Measurements from ENCODE around the gene KNSTRN.

The KNSTRN gene

GRCh38 chr15:40382580-40383456 lies at the start of gene KNSTRN:
Gene KNSTRN (plus strand): TSS chr15:40382721. CDS start chr15:40382836, 115 bp downstream.
- DNase-seq = peak; percentile 94

DNA sequence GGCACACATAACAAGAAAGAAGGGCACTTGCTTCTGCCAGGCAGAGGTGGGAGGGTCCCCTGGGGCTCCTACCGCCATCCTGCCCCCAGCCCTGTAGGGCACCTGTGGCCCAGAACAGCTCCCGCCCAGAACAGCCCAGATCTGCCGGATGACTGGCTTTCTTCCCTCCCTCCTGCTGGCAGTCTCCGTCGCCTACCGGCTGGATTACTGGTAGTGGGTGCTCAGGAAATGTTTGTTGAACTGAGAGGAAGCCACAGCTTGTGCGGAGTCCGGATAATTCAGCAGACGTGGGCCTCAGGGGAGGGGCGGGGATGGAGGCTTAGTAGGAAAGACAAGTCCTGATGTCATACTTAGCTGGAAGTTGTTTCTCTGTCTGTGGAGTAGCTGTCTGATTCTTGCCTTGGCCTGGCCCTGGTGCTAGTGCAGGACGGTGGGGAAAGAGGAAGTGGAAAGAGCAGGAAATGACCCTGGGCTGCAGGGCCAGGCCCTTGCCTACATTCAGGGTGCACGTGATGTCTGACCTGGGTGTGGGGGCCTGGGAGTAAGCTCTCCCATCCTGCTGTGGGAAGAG lies 48.5 kb upstream of the KNSTRN start:
- peak; percentile 31 for DNase-seq

- no peak for DNase-seq
Measured at GRCh38 chr15:40334541-40334940, 48.0 kb upstream of the KNSTRN start.

DNA sequence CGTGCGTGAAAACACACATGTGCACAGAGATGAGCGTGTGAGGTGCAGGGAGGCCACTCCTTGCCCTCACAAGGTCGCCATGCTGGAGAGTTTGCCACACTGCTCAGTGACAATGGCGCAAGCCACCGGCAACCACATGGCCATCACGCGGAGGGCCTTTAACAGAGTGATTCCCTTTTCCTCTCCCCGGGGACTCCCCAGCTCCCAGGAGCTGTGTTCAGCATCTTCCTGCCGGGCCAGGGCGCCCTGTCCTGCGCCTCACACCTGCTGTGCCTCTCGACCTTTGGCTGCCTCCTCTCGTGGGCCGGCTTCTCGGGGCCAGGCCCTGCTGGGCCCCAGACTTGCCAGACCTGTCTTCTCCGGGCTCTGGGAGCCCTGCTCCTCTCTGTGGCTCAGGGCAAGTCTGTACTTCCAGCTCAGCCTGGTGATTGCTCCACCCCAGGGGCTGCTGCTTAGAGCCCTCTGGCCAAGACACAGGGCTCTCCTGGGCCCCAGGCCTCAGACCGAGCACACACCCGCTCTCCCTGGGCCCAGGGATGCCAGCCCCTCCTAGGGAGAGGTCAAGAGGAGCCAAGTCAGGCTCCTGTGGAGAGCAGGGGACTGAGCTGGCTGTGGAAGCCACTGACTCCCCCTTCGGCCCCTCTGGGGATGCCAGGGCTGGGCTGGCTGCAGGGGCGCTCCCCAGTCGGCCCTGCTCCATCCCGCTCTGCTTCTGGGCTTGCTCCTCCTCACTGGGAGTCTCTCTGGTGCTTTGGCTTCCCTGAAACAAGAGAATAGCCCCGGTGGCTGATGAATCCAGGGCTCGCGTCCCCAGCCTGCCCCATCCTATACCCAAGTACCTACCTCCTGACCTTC lies 47.4 kb upstream of the KNSTRN start:
- no peak for DNase-seq

GRCh38 chr15:40335938-40336743 lies 46.4 kb upstream of the KNSTRN start:
- no peak for DNase-seq

- DNase-seq = no peak
Measured at GRCh38 chr15:40336744-40337122, 45.8 kb upstream of the KNSTRN start.

GRCh38 chr15:40337597-40337996 lies 44.9 kb upstream of the KNSTRN start:
- no peak for DNase-seq

- DNase-seq = peak; percentile 80
Measured at GRCh38 chr15:40338041-40338657, 44.4 kb upstream of the KNSTRN start.

DNA sequence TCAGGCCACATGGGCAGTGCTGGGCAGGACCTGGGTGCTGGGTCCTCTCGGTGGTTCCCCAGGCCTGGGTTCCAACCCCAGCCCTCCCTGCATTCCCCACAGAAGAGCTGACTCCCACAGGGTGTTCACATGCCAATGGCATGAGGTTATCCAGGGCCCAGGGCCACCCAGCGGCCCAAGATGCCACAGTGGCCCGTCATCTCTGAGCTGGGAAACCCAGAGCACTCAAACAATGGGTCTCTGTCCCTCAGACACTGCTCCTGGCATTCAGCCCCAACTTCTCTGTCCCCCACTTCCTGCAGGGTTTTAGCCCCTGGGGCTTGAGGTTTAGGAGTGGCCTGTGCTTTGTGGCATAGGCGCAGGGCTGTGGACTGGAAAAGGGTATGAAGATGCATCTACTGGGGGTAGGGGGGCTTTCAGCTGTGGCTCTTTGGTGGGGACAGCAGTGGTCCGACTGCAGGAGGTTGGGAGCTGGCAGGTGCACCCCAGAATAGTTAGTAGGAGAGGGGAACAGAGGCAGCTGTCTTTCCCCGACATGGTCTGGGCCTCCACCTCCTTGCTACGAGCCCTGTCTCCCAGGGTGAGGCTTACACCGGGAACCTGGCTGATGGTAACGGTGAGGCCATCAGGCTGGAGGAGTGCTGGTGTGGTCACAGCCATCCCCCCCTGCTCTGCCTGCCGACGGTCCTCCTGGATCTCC lies 43.5 kb upstream of the KNSTRN start:
- no peak for DNase-seq

GRCh38 chr15:40339621-40339945 lies 42.9 kb upstream of the KNSTRN start:
- DNase-seq = no peak

GRCh38 chr15:40340038-40340739 lies 42.3 kb upstream of the KNSTRN start:
- DNase-seq = no peak

DNA sequence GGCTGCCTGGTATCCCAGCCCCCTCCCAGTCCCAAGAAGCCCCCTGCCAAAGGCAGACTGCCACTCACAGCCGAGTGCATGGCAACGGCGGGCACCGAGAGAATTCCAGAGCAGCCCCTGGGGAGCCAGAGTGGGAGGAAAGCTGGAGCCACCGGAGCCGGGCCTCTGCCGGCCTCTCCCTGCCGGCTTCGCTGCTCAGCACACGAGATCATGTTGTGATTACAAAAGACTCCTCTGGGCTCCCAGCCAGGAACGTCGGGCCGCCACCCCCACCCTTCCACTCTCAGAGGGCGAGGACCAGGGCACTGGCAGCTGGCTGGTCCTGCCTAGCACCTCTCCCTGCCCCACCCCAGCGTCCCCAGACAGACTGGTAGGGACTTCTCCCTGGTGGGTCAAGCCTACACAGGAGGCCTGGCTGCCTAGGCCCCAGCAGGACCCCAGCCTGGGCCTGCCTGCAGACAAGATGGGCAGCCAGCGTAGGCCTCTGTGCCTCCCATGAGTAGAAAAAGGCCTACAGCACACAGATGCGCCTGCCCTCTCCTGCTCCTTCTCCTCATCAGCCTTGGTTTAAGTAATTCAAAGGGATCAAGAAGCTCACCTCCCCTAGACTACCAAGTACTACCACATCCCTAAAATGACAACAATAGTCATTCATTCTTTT lies 41.7 kb upstream of the KNSTRN start, which contains the start of gene CCDC9B:
TSS of gene CCDC9B (minus strand) at position 200 of the 661 bp plus-strand sequence. CDS start at position 80, 120 bp downstream.
- no peak for DNase-seq

GRCh38 chr15:40342416-40343320 lies 39.9 kb upstream of the KNSTRN start:
- DNase-seq = no peak

DNA sequence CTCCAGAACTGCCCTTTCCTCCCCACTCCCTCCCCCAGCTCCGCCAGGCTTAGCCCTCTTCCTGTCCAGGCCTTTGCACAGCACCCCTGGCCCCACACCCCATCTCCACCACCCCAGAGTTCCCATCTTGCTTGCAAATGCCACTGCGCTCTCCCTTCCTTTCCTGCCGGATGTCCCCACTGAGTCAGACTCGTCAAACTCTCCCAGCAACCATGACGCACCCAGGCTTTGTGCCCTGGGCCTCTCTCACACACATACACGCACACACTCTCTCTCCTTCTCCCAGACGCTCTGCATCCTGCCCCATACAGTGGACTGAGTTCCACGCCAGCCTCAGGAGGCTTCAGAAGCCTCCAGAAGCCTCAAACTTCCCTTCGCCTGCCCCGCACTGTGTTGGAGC lies 39.0 kb upstream of the KNSTRN start:
- DNase-seq = no peak

DNA sequence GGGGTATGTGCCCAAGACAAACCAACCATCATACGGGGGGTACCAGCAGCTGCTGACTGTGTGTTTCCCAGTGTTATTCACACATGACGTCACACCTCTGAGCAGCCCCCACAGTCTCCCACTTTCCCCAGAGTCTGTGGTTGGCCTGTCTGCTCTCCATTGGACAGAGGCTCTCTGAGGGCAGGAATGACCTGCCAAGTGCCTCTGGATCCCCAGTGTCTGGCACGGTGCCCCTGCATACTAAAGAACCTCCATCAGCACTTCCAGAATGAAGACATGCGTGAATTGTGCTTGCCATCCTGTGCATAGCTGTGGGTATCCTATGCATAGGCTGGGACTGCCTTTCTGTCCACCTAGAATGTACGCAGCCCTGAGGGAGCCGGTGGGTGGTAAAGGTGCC lies 38.3 kb upstream of the KNSTRN start:
- no peak for DNase-seq

DNA sequence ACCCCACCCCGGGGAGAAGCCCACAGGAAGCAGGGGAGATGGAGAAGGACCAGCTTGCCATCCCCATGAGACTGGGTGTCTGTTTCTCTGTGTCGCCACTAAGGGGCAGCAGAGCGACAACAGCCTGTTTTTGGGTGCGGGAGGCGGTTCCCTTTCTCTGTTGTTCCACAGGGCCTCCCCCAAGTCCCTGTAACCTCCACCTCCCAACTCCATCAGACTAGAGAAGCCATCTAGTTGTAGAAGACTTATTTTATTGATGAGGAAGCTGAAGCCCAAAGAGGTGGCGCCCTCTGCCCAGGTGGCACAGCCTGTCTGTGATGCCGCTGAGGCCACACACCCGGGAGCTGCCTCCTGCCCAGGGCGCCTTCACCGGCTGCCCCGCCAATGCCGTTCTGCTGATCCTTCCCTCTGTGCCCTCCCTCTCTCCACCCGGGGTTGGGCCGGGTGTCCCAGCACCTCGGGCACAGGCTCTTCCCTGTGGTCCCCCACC lies 37.8 kb upstream of the KNSTRN start:
- peak; percentile 79 for DNase-seq

- DNase-seq = no peak
Measured at GRCh38 chr15:40345225-40345866, 37.2 kb upstream of the KNSTRN start.

- no peak for DNase-seq
Measured at GRCh38 chr15:40345867-40346578, 36.5 kb upstream of the KNSTRN start.
